Neuronal stem cell (in vitro differentiated cells): ENCODE data around the gene KCNK1.

Experiments
- DNase-seq: peaks from one replicate; pipeline ENCODE4 v3.0.0-alpha.2; 2013; ENCODE audit warnings: low spot score
- H2AFZ ChIP-seq: one replicate; pipeline ENCODE4 v1.6.1; 2013; ENCODE audit warnings: mild to moderate bottlenecking, low read length, inconsistent platforms
- H2AK5ac ChIP-seq: 2 replicates; pipeline ENCODE4 v1.6.1; 2013; ENCODE audit warnings: low read depth, mild to moderate bottlenecking, inconsistent platforms, low read length, moderate library complexity, mixed read lengths
- H2BK120ac ChIP-seq: 2 replicates; pipeline ENCODE4 v1.6.1; 2013; ENCODE audit warnings: low read depth, mild to moderate bottlenecking, inconsistent platforms, low read length, moderate library complexity, mixed read lengths
- H2BK12ac ChIP-seq: one replicate; pipeline ENCODE4 v1.6.1; 2013; ENCODE audit warnings: low read length, inconsistent platforms
- H2BK15ac ChIP-seq: 2 replicates; pipeline ENCODE4 v1.6.1; 2013; ENCODE audit warnings: mild to moderate bottlenecking, low read length, inconsistent platforms, mixed read lengths
- H2BK5ac ChIP-seq: one replicate; pipeline ENCODE4 v1.6.1; 2013; ENCODE audit warnings: inconsistent platforms, mild to moderate bottlenecking, low read length, moderate library complexity
- H3K14ac ChIP-seq: one replicate; pipeline ENCODE4 v1.6.1; 2013; ENCODE audit warnings: low read length, inconsistent platforms
- H3K18ac ChIP-seq: 2 replicates; pipeline ENCODE4 v1.6.1; 2013; ENCODE audit warnings: low read length, inconsistent platforms
- H3K23ac ChIP-seq: 2 replicates; pipeline ENCODE4 v1.6.1; 2013; ENCODE audit warnings: low read depth, mild to moderate bottlenecking, mixed read lengths, low read length, inconsistent platforms; ENCODE audit not compliant: poor library complexity
- H3K27ac ChIP-seq: replicated peaks from 3 replicates; pipeline ENCODE4 v1.5.1; 2013; ENCODE audit warnings: low read length, inconsistent platforms
- H3K27me3 ChIP-seq, 3 experiments: 2 replicates each; pipeline ENCODE4 v1.6.1; 2013; ENCODE audit warnings: low read length in 3 of 3, mild to moderate bottlenecking in 2 of 3, inconsistent platforms in 1 of 3, low read depth in 1 of 3, mixed read lengths in 1 of 3, moderate library complexity in 1 of 3; ENCODE audit not compliant: control insufficient read depth in 3 of 3, insufficient read depth in 3 of 3
- H3K36me3 ChIP-seq, 2 donors: replicated peaks in 1 of 2; 2 replicates each; pipeline ENCODE4 v1.6.1; 2013; ENCODE audit warnings: low read length in 2 of 2; ENCODE audit not compliant: control insufficient read depth in 2 of 2, insufficient read depth in 2 of 2
- H3K4ac ChIP-seq: 2 replicates; pipeline ENCODE4 v1.6.1; 2013; ENCODE audit warnings: inconsistent platforms, mild to moderate bottlenecking, low read length, moderate library complexity
- H3K4me1 ChIP-seq, 2 donors: 1 replicate in 1 of 2; 2 replicates in 1 of 2; pipeline ENCODE4 v1.6.1; 2013; ENCODE audit warnings: low read length in 2 of 2, low read depth in 1 of 2; ENCODE audit not compliant: control insufficient read depth in 2 of 2, insufficient read depth in 1 of 2
- H3K4me2 ChIP-seq: one replicate; pipeline ENCODE4 v1.6.1; 2013; ENCODE audit warnings: mild to moderate bottlenecking, low read length, inconsistent platforms; ENCODE audit not compliant: insufficient read depth, poor library complexity, severe bottlenecking
- H3K4me3 ChIP-seq, 2 donors: 2 replicates each; pipeline ENCODE4 v1.5.1; 2013; ENCODE audit warnings: low read length in 2 of 2, mild to moderate bottlenecking in 2 of 2, inconsistent platforms in 1 of 2, moderate library complexity in 1 of 2
- H3K79me1 ChIP-seq: one replicate; pipeline ENCODE4 v1.6.1; 2013; ENCODE audit warnings: low read depth, mild to moderate bottlenecking, inconsistent platforms, low read length, moderate library complexity
- H3K9ac ChIP-seq: one replicate; pipeline ENCODE4 v1.6.1; 2013; ENCODE audit warnings: mild to moderate bottlenecking, low read depth, low read length, inconsistent platforms; ENCODE audit not compliant: poor library complexity
- H3K9me3 ChIP-seq, 2 donors: replicated peaks in 1 of 2; 2 replicates each; pipeline versions ENCODE3 to v1.6.1; 2013; ENCODE audit warnings: low read length in 2 of 2, mild to moderate bottlenecking in 2 of 2, inconsistent platforms in 1 of 2, low read depth in 1 of 2, mixed read lengths in 1 of 2, moderate library complexity in 1 of 2; ENCODE audit not compliant: control insufficient read depth in 2 of 2, insufficient read depth in 1 of 2
- H4K8ac ChIP-seq: one replicate; pipeline ENCODE4 v1.6.1; 2013; ENCODE audit warnings: low read depth, mild to moderate bottlenecking, inconsistent platforms, low read length, moderate library complexity
- H4K91ac ChIP-seq: one replicate; pipeline ENCODE4 v1.6.1; 2013; ENCODE audit warnings: low read length, low read depth, mild to moderate bottlenecking, inconsistent platforms; ENCODE audit not compliant: poor library complexity
- WGBS, 2 donors: extraction: QIAGEN DNeasy Blood & Tissue Kit; methylation state at CpG; one replicate each; pipeline ENCODE4 v1.1.7; 2013; ENCODE audit warnings: missing lambda C conversion rate in 2 of 2, mixed read lengths in 1 of 2; ENCODE audit not compliant: insufficient read length in 2 of 2, insufficient replicate concordance in 1 of 2; ENCODE audit errors: extremely low coverage in 2 of 2; 5-methylcytosine and 5-hydroxymethylcytosine counted together

The KCNK1 gene

DNA sequence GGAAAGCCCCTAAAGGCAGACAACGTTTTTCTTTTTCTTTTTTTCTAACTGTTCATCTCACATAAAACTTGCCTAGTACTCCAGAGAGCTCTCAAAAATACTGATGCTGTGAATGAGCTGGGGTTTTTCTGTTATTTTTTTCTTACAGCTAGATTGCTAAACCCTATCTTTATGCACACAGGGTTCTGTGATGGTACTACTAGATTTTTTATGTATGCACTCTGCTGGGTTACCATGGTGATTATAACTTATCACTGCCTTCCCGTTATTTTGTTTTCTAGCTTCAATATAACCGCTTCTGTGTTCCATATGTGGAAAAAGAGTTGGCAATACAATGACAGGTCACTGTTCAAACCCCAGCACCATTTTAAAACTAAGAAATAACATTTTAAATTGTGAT, 43.7 kb upstream of the KCNK1 start:
- H2BK15ac ChIP-seq, result no peak overlapping the region
- no peak overlapping the region for H2BK5ac ChIP-seq
- no peak overlapping the region for H4K8ac ChIP-seq
- H3K4me3 ChIP-seq, result no peak overlapping the region
- no peaks in the 10 kb centered on the region for H3K36me3 ChIP-seq
- H3K9me3 ChIP-seq, result no peaks in the 10 kb centered on the region
- no peak overlapping the region for H2BK12ac ChIP-seq
- H4K91ac ChIP-seq, result no peak overlapping the region
- H2AK5ac ChIP-seq, result no peak overlapping the region
- no peak overlapping the region for H2BK120ac ChIP-seq
- no peak for DNase-seq
- H3K23ac ChIP-seq, result no peak overlapping the region
- no peak overlapping the region for H2AFZ ChIP-seq
- H3K14ac ChIP-seq, result no peak overlapping the region
- no peak overlapping the region for H3K4me2 ChIP-seq
- H3K27me3 ChIP-seq, result no peaks in the 10 kb centered on the region
- H3K18ac ChIP-seq, result no peak overlapping the region
- no peak overlapping the region for H3K9ac ChIP-seq
- no CpG with 5 or more reads among the region's 3 CpGs for WGBS, 2 donors
- H3K79me1 ChIP-seq, result no peaks in the 10 kb centered on the region
- no peak overlapping the region for H3K27ac ChIP-seq
- no peak overlapping the region for H3K4ac ChIP-seq
- H3K4me1 ChIP-seq, result no peaks in the 10 kb centered on the region

GRCh38 chr1:233570706-233571105, 43.2 kb upstream of the KCNK1 start:
- Histone ChIP-seq H3K23ac (no peak overlapping the region), H3K27ac (no peak overlapping the region), H3K9me3 (no peaks in the 10 kb centered on the region), H4K91ac (no peak overlapping the region), H3K4me2 (no peak overlapping the region), H3K36me3 (no peaks in the 10 kb centered on the region), H3K4me3 (no peak overlapping the region), H3K79me1 (no peaks in the 10 kb centered on the region), H2AFZ (no peak overlapping the region), H4K8ac (no peak overlapping the region), H3K14ac (no peak overlapping the region), H2BK5ac (no peak overlapping the region), H3K4ac (no peak overlapping the region), H3K18ac (no peak overlapping the region), H2BK12ac (no peak overlapping the region), H3K9ac (no peak overlapping the region), H2AK5ac (no peak overlapping the region), H2BK120ac (no peak overlapping the region), H3K27me3 (no peaks in the 10 kb centered on the region), H3K4me1 (no peaks in the 10 kb centered on the region), H2BK15ac (no peak overlapping the region)
- DNase-seq, result no peak
- no CpG with 5 or more reads among the region's 4 CpGs for WGBS, 2 donors

GRCh38 chr1:233572896-233573295, 41.0 kb upstream of the KCNK1 start:
- no peak overlapping the region for H3K27ac ChIP-seq
- no peaks in the 10 kb centered on the region for H3K27me3 ChIP-seq
- no peak overlapping the region for H2BK120ac ChIP-seq
- H3K36me3 ChIP-seq, result no peaks in the 10 kb centered on the region
- H3K14ac ChIP-seq, result no peak overlapping the region
- no peak for DNase-seq
- no peaks in the 10 kb centered on the region for H3K79me1 ChIP-seq
- H2AK5ac ChIP-seq, result no peak overlapping the region
- no peak overlapping the region for H4K91ac ChIP-seq
- no peak overlapping the region for H3K18ac ChIP-seq
- no peak overlapping the region for H3K9ac ChIP-seq
- H3K9me3 ChIP-seq, result no peaks in the 10 kb centered on the region
- H2BK5ac ChIP-seq, result no peak overlapping the region
- no peak overlapping the region for H2AFZ ChIP-seq
- H3K4me1 ChIP-seq, result no peaks in the 10 kb centered on the region
- H4K8ac ChIP-seq, result no peak overlapping the region
- H2BK15ac ChIP-seq, result no peak overlapping the region
- no peak overlapping the region for H2BK12ac ChIP-seq
- H3K4me3 ChIP-seq, result no peak overlapping the region
- no peak overlapping the region for H3K23ac ChIP-seq
- no peak overlapping the region for H3K4me2 ChIP-seq
- no CpG with 5 or more reads among the region's 4 CpGs for whole genome bisulfite sequencing, 2 donors
- no peak overlapping the region for H3K4ac ChIP-seq

GRCh38 chr1:233575450-233575849, 38.5 kb upstream of the KCNK1 start:
- Histone ChIP-seq H3K4me1 (no peaks in the 10 kb centered on the region), H3K9me3 (no peaks in the 10 kb centered on the region), H3K36me3 (no peaks in the 10 kb centered on the region), H3K18ac (no peak overlapping the region), H3K4ac (no peak overlapping the region), H2BK12ac (no peak overlapping the region), H2BK120ac (no peak overlapping the region), H2AFZ (no peak overlapping the region), H3K14ac (no peak overlapping the region), H2AK5ac (no peak overlapping the region), H3K4me3 (no peak overlapping the region), H4K91ac (no peak overlapping the region), H2BK5ac (no peak overlapping the region), H2BK15ac (no peak overlapping the region), H3K4me2 (no peak overlapping the region), H3K27ac (no peak overlapping the region), H3K9ac (no peak overlapping the region), H3K27me3 (no peaks in the 10 kb centered on the region), H3K23ac (no peak overlapping the region), H3K79me1 (no peaks in the 10 kb centered on the region), H4K8ac (no peak overlapping the region)
- no CpG with 5 or more reads among the region's 5 CpGs for WGBS, 2 donors
- no peak for DNase-seq
